ENCODE measurements around the gene TIGD2.

- TF ChIP-seq CTCF (IDR thresholded peaks at IDR 0.05) (no peak), POLR2A (IDR thresholded peaks at IDR 0.05) (no peak), EP300 (IDR thresholded peaks at IDR 0.05) (no peak)
Measured at GRCh38 chr4:89113415-89113814, 2.1 kb downstream of the TIGD2 start.
